OCI-LY7 (cell line): ENCODE results near the gene SUPT20HL2. TPM values are rescaled to one million over a fixed set of nuclear protein-coding genes. Genes with fewer than 3 reads are reported as not detected.

Experiments used
- BruUV-seq: library from RNA; stranded (reverse); fragments of 400-500 nt; replicated peaks from 2 replicates; lab custom pipeline; 2021; lab: Mats Ljungman, UMichigan
- CTCF ChIA-PET: fragments of 300-600 bp; sonication (Branson Sonifier 250); formaldehyde crosslinking; loops from one replicate; lab custom pipeline; 2022; ENCODE audit warnings: antibody characterized with exemption; ENCODE audit not compliant: unreplicated experiment; lab: Charles Lee
- POLR2A ChIA-PET: fragments of 300-600 bp; sonication (Branson Sonifier 250); formaldehyde crosslinking; loops from one replicate; lab custom pipeline; 2022; ENCODE audit warnings: antibody characterized with exemption; lab: Charles Lee
- DNase-seq: peaks from one replicate; pipeline ENCODE4 v3.0.0-alpha.2; 2015; ENCODE audit warnings: low spot score
- H2AFZ ChIP-seq: fragments of 200-600 bp; sonication (generic), shearing (Covaris generic); 2 replicates; pipeline ENCODE4 v1.6.1; 2014; ENCODE audit warnings: mild to moderate bottlenecking, antibody characterized with exemption, low read length, moderate library complexity
- H3K27ac ChIP-seq: fragments of 200-600 bp; sonication (generic); 2 replicates; pipeline ENCODE4 v1.5.1; 2014; ENCODE audit warnings: mixed run types, low read depth, mild to moderate bottlenecking, moderate library complexity, low read length, inconsistent platforms; ENCODE audit not compliant: poor library complexity, severe bottlenecking
- H3K36me3 ChIP-seq: fragments of 200-600 bp; sonication (generic); 2 replicates; pipeline ENCODE4 v1.6.1; 2014; ENCODE audit warnings: mild to moderate bottlenecking, antibody characterized with exemption, low read length, moderate library complexity, mixed read lengths; ENCODE audit not compliant: insufficient read depth
- H3K4me1 ChIP-seq: fragments of 200-600 bp; sonication (generic); 2 replicates; pipeline ENCODE4 v1.5.1; 2014; ENCODE audit warnings: mild to moderate bottlenecking, low read length; ENCODE audit not compliant: insufficient read depth, poor library complexity, severe bottlenecking
- H3K4me2 ChIP-seq: fragments of 200-600 bp; sonication (generic); 2 replicates; pipeline ENCODE4 v1.6.1; 2014; ENCODE audit warnings: mild to moderate bottlenecking, low read length
- H3K4me3 ChIP-seq: fragments of 200-600 bp; sonication (generic); 2 replicates; pipeline ENCODE4 v1.5.1; 2014; ENCODE audit warnings: mild to moderate bottlenecking, low read depth, low read length; ENCODE audit not compliant: poor library complexity, severe bottlenecking
- H3K79me2 ChIP-seq: fragments of 200-600 bp; sonication (generic); 2 replicates; pipeline ENCODE4 v1.6.1; 2016; ENCODE audit warnings: low read depth, mild to moderate bottlenecking, low read length, moderate library complexity, mixed read lengths; ENCODE audit not compliant: insufficient read depth
- H3K9me2 ChIP-seq: fragments of 200-600 bp; sonication (generic); 2 replicates; pipeline ENCODE4 v1.6.1; 2016; ENCODE audit warnings: mild to moderate bottlenecking, low read length, mixed read lengths; ENCODE audit not compliant: insufficient read depth
- H3K9me3 ChIP-seq: fragments of 200-600 bp; sonication (generic); 2 replicates; pipeline ENCODE4 v1.6.1; 2014; ENCODE audit warnings: mild to moderate bottlenecking, mixed run types, low read length, mixed read lengths
- H4K20me1 ChIP-seq: fragments of 200-600 bp; sonication (generic); 2 replicates; pipeline ENCODE4 v1.6.1; 2014; ENCODE audit warnings: mild to moderate bottlenecking, antibody characterized with exemption, low read length, moderate library complexity, mixed read lengths; ENCODE audit not compliant: insufficient read depth
- CTCF ChIP-seq: fragments of 200-600 bp; sonication (generic); conservative IDR thresholded peaks from 2 replicates; pipeline ENCODE4 v1.5.1; 2014; ENCODE audit warnings: mild to moderate bottlenecking, antibody characterized with exemption, low read length, moderate library complexity, mixed read lengths
- EZH2phosphoT487 ChIP-seq: fragments of 200-600 bp; sonication (generic); IDR thresholded peaks from 2 replicates; pipeline ENCODE4 v1.6.1; 2018; ENCODE audit warnings: low read depth, borderline replicate concordance, mild to moderate bottlenecking, mixed run types, antibody characterized with exemption, low read length, moderate library complexity, mixed read lengths
- intact Hi-C: fragments of 100-400 bp; cut with micrococcal nuclease; formaldehyde crosslinking; loops from one replicate; pipeline ENCODE4 v1.10.0; 2022; ENCODE audit not compliant: unreplicated experiment
- total RNA-seq, 2 experiments: library from RNA; depleted of rRNA in 1 of 2; stranded (reverse); fragments of >200 nt in 1 of 2; shearing (Covaris generic) in 1 of 2; gene quantifications; 2 replicates each; pipeline ENCODE4 v1.2.3, GENCODE V29; 2014 to 2022

The SUPT20HL2 gene
- total RNA-seq, 2 experiments from 2014 or later: not detected

GRCh38 chrX:24347881-24348280, 34.0 kb upstream of the SUPT20HL2 start:
- Histone ChIP-seq H3K4me2 (no peak overlapping the region), H2AFZ (no peak overlapping the region), H3K9me2 (no peaks in the 10 kb centered on the region), H4K20me1 (no peaks in the 10 kb centered on the region), H3K36me3 (no peaks in the 10 kb centered on the region), H3K79me2 (no peaks in the 10 kb centered on the region), H3K27ac (no peak overlapping the region), H3K4me3 (no peak overlapping the region), H3K4me1 (no peaks in the 10 kb centered on the region), H3K9me3 (no peaks in the 10 kb centered on the region)
- ChIA-PET POLR2A (no interaction called here), CTCF (no interaction called here)
- no peak for TF ChIP-seq EZH2phosphoT487
- no peak for TF ChIP-seq CTCF
- BruUV-seq: no TSS peak
- no peak for DNase-seq
- intact Hi-C loops: no loop called here

- Histone ChIP-seq H3K27ac (no peak overlapping the region), H3K36me3 (no peaks in the 10 kb centered on the region), H3K4me2 (no peak overlapping the region), H3K9me3 (no peaks in the 10 kb centered on the region), H3K4me3 (no peak overlapping the region), H3K4me1 (no peaks in the 10 kb centered on the region), H3K79me2 (no peaks in the 10 kb centered on the region), H2AFZ (no peak overlapping the region), H4K20me1 (no peaks in the 10 kb centered on the region), H3K9me2 (no peaks in the 10 kb centered on the region)
- intact Hi-C loops: no loop called here
- no TSS peak for BruUV-seq
- ChIA-PET POLR2A (no interaction called here), CTCF (no interaction called here)
- no peak for DNase-seq
- TF ChIP-seq CTCF (no peak), EZH2phosphoT487 (no peak)
These were observed 29.9 kb upstream of the SUPT20HL2 start for GRCh38 chrX:24343719-24344118.

- H4K20me1 ChIP-seq: no peaks in the 10 kb centered on the region
- TF ChIP-seq EZH2phosphoT487 (no peak), CTCF (no peak)
- ChIA-PET CTCF (no interaction called here), POLR2A (no interaction called here)
- H3K27ac ChIP-seq: no peak overlapping the region
- no peaks in the 10 kb centered on the region for H3K79me2 ChIP-seq
- H3K36me3 ChIP-seq: no peaks in the 10 kb centered on the region
- BruUV-seq: no TSS peak
- intact Hi-C loops: no loop called here
- H3K9me3 ChIP-seq: no peaks in the 10 kb centered on the region
- H3K4me1 ChIP-seq: no peaks in the 10 kb centered on the region
- DNase-seq: no peak
- H3K4me3 ChIP-seq: no peak overlapping the region
- H3K9me2 ChIP-seq: no peaks in the 10 kb centered on the region
- H3K4me2 ChIP-seq: no peak overlapping the region
- H2AFZ ChIP-seq: no peak overlapping the region
These were observed 27.9 kb upstream of the SUPT20HL2 start for GRCh38 chrX:24341795-24342194.
